NOMO-1 treated with dmso at 0.1 percent for 144 hours (cell line): Measurements from ENCODE around the gene HSPA8.
"Not testable (repeated sequence)": the region's sequence is repeated elsewhere in the genome, so short reads cannot be mapped to it uniquely, and the experiment has no call there.

ENCODE experiments used
- DNase-seq: peaks from one replicate; lab custom pipeline; 2025; ENCODE audit not compliant: unreplicated experiment; lab: John Stamatoyannopoulos, UW

Gene HSPA8

DNA sequence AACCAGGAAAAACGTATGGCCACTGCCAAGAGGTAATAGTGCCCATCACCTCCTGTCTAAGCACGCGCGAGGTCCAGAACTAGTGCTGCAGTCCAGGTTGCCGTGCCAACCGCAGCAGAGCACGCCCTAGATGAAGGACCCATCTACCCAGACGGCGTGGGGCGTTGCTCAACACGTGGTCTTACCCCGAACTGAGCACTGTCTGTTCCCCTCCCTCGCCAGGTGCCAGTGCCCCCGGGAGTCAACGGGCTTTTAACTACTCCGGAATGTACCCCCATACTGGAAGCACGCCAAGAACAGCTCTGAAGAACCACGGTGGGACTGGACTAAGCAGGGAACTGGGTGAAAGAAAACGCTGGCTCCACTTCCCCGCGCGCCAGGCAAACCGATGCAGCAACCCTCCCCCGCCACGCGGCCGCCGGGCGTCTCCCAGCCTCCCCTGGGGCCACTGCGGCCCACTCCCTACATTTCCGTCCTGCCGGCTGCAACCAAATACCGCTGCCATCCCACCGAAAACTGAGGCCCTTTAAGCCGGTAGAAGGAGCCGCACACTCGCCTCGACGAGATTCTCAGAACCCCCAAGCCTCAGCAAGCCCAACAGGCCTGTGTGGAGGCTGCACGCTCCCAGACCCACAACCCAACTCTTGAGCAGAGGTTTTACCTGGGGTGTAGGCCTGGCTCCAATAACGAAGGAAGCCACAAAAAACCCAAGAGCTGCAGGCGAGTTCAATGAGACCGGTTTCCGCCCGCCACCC lies at the start of gene HSPA8:
TSS of gene HSPA8 (minus strand) at position 734 of the 755 bp plus-strand sequence. CDS start 812 bp downstream, outside the sequence.
- DNase-seq = peak; percentile 30

DNA sequence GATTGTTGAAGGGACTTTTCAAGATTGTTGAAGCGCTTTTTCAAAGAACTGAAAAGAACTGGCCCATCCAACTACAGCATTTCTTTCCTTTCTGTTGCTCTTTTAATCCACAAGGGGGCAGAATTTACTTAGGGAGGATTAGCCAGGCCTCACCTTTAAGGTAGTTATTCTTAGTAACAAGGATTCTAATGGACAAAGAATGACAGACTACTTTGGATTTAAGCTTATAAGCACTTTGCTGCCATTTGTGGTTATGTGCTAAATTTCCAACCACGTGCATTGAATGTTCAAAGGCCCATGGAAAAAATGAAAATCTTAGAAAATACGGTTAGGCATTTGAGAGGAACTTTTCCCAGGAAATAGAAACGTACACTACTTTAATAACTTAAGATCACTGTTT lies 49.5 kb upstream of the HSPA8 start:
- DNase-seq = no peak

DNA sequence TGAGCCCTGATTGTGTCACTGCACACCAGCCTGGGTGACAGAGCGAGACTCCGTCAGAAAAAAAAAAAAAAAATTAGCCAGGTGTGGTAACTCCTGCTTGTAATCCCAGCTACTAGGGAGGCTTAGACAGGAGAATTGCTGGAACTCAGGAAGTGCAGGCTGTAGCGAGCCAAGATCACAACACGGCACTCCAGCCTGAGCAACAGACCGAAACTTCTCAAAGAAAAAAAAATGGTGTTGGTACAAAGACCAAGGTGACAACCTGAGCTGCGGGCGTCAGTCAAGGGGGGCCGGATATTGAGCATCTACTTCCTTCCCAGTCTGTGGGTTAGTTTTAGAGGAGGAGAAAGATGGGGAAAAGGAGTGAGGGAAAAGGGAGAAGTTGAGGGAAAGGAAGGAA lies 48.5 kb upstream of the HSPA8 start:
- DNase-seq = no peak

DNA sequence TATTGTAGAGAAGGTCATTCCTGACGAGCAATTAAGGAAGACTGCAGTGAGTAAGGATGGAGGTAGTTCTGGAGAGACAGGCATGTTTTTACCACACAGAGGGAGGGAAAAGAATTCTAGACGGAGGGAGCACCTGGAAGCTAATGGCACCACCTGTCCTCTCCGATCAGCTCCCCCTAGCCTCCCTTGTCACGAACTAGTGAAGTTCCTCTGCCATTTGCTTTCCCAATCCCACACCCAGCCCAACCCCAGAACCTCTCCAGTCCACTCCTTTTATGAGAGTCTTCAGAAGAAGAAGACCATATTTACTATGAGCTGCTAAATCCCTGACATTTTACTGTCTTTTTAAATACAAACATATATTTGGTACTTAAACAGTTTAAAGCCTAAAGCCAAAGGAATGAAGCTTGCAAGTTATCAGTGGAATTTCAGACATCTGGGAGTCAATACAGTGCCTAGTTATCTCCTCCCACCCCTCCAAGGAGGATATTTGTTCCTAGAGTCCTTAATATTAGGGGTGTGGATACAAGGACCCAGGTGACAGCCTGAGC lies 46.1 kb upstream of the HSPA8 start:
- DNase-seq = no peak

DNA sequence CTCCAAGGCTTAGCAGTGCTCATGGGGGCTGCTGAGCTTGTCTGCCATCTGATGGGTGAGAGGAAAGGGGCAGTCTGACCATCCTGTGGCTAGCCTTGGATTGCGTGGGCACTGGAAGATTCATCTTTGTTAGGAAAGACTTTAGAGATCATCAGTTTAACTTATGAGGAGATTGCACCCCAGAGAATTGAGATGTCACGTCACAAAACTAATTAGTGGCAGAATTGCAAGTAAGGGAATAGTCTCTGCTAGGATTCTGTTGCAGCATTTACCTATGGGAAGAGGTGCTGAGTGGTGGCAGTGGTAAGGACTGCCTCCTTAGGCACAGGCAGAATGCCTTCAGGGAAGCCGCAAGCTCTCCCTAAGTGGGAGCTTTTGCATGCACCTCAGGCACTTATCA lies 42.8 kb upstream of the HSPA8 start:
- DNase-seq = no peak

DNA sequence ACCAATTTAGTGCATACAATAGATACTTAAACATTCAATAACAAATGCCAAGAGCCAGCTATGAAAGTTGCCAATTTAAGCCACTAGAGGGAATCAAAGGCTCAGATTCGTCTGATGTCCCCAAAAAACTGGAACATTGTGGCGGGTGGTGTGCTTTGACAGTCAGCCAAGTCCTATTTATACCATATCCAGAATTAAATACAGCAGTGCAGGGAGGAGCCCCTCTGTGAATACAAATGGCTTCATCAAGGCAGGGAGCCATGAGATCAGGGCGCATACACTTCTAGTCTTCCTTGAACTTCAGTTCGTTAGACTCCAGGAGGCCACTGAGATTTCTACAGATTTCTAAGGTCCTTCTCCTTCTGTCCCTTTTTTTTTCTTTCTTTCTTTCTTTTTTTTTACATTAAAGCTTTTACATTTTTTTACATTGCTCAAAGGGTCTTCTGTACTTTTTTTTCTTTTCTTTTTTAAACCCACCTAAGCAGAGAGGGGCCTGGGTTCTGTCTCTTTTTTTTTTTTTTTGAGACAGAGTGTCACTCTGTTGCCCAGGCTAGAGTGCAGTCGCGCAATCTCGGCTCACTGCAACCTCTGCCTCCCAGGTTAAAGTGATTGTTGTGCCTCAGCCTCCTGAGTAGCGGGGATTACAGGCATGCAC lies 41.5 kb upstream of the HSPA8 start:
- peak; percentile 29 for DNase-seq

DNA sequence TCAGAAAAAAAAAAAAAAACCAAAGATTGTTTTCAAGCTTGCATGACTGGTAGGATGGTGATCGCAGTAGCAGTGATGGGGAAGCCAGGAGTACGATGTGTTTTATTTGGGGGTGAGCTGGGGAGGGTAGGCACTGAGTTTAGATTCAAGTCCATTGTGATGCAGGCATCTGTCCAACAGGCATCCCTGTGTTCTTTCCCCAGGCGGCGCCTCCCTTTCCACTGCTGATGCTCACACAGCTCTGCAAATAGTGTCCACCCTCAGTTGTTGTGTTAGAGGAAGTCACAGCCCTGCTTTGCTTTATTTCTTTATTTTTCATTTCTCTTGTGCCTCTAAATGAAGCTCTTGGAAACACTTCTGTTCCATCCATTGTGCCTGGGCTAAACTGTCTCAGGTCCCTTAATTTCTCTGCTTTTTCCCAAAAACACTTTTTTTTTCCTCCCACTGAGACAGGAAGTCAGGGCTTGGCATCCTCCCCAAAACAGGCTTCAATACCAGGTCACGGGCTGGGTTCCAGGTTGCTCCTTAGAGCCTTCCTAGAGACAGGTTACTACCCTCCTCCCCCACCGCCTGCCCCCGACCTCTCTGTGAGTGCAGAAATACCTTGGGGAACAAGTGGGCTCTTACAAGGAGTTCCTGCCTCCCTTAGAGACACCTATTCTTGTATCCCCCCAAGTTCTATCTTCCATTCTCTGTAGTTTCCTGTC lies 38.6 kb upstream of the HSPA8 start:
- no peak for DNase-seq

DNA sequence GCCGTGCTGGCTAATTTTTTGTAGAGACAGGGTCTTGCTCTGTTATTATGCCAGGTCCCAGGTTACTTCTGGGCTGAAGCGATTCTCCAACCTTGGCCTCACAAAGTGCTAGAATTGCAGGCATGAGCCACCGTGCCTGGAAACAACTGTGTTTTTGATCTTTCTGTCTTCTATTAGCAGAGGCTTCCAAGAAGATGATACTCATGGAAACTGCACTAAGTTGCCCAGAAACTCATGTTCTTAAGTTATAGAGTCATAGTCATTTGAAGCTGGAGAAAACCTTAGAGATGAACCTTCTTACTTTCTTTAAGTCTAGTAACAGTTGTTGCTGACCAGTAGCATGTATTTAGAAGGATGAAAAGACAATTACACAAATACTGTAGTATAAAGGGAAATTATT lies 37.1 kb upstream of the HSPA8 start:
- no peak for DNase-seq

DNA sequence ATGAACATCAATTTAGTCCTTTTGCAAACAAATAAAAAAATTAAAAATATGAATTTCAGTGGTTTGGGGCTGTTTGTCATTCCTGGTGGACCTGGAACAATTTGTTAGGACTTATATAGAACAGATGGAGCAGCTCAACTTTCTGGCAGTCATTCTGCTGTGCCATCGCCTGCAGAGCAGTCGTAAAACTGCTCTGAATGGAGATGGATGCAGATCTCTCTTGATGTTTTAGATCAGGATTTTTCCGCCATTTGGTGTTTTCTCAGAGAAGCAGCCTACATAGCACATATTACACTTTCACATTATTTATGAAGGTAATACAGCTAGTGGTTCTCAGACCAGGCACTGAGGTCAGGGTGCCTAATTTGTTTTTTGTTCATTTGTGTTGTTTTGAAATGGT lies 31.8 kb upstream of the HSPA8 start:
- DNase-seq = no peak

DNA sequence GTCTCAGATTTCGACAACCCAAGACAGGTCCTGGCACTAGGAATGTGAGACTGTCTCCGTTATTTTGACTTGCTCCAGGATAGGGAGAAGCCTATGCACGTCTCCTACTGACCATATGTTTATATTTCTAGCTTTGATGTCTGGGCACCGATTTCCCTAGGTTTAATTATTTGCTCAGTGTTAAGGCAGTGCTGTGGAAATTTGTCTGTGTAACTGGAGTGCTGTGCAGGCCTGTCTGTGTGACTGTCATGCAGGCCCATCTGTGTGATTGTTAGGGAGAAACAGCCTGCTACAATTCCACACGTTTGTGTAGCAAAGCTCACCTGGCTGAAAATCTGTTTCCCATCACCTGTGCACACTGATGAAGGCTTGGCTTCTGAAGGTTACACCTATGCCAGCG lies 29.6 kb upstream of the HSPA8 start:
- no peak for DNase-seq

DNA sequence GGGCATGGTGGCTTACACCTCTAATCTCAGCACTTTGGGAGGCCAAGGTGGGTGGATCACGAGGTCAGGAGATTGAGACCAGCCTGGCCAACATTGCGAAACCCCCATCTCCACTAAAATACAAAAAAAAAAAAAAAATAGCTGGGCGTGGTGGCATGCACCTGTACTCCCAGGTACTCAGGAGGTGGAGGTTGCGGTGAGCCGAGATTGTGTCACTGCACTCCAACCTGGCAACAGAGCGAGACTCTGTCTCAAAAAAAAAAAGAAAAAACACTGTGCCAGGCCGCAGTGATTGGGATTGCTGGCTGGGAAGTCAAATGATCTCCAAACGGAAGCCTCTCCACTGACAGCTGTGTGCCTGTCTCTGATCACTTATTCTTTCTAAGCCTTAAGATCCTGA lies 28.2 kb upstream of the HSPA8 start:
- not testable (repeated sequence) for DNase-seq

DNA sequence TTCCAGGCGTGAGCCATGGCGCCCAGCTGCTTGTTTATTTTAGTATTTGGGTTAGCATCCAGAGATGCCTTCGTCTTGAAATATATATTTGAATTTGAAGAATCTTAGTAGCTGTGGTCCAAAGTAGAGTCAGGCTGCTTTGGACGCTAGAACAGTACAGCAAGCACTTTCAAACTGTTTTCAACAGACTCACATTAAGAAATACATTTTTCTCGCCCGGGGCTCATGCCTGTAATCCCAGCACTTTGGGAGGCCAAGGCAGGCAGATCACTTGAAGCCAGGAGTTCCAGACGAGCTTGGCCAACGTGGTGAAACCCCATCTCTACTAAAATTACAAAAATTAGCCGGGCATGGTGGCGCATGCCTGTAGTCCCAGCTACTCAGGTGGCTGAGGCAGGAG lies 27.0 kb upstream of the HSPA8 start:
- not testable (repeated sequence) for DNase-seq

DNA sequence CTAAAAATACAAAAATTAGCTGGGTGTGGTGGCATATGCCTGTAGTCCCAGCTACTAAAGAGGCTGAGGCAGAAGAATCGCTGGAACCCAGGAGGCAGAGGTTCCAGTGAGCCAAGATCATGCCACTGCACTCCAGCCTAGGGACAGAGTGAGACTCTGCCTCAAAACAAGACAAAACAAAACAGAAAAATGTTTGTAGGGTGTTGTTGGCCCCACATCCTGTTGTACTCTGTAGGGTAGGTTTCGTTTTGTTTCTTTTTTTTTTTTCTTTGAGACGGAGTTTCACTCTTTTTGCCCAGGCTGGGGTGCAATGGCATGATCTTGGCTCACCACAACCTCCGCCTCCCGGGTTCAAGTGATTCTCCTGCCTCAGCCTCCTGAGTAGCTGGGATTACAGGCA lies 25.7 kb upstream of the HSPA8 start:
- not testable (repeated sequence) for DNase-seq

DNA sequence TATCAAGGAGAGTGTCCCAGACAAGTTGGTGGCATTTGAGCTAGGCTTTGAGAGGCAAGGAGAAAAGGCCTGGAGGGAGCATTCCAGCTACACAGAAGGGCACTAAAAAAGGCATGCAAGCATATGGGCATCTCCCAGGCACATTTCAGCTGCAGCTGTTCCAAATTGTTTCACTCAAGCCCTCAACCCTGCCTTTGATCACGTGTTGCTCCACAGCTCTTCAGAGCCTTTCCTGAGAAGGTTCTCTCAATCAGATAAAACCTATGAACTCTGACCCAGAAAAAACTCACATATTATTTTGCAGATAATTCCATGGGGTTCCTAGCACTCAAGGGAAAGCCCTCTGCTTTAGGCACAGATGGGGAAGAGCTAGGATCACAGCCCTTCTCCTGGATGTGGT lies 24.4 kb upstream of the HSPA8 start:
- no peak for DNase-seq

DNA sequence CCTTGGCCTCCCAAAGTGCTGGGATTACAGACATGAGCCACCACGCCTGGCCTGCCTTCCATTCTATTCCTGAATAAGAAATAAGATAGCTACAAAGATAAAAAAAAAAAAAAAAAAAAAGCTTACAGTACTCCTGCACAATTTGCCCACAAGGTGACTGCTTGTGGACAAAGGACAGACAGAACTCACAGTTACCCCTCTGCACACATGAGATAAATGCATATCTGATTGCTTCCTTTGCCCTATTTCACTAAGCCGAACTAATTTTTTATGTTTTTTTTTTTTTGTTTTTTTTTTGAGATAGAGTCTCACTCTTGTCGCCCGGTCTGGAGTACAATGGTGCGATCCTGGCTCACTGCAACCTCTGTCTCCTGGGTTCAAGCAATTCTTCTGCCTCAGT lies 23.6 kb upstream of the HSPA8 start:
- DNase-seq = no peak

DNA sequence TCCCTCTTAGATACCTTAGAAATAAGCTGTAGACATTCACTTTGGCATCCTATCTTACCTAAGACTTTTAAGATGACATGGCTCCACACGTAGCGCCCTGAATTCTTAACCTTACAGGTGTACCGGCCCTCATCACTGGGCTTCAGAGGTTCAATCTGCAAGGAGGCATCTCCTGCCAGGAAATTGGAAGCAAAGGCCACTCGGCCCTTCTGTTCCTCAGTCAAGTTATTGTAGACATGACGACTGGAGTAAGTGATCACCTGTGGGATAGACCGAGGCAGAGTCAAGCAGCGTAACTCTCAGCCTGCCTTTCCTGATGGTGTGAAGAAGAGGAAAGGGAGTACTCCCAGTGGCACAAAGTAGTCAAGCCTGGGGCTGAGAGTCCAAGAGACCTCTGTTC lies 22.5 kb upstream of the HSPA8 start:
- DNase-seq = no peak

DNA sequence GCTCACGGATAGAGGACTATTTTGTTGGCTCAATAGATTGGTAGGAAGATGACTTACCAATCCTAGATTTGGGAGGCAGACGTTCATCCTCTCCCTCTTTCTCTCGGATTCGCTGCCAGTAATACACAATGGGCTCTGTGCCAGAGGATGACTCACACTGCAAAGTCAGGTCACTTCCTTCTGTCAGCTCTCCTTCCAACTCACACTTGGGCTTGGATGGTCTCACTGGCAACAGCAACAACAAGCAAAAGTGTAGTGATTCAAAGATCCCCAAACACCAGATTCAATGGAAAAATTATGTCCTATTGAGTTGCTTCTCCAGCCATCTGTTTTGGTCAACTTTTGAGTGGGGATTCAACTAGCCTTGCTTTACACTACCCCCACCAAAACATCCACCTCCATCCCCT lies 21.7 kb upstream of the HSPA8 start:
- peak; percentile 11 for DNase-seq

DNA sequence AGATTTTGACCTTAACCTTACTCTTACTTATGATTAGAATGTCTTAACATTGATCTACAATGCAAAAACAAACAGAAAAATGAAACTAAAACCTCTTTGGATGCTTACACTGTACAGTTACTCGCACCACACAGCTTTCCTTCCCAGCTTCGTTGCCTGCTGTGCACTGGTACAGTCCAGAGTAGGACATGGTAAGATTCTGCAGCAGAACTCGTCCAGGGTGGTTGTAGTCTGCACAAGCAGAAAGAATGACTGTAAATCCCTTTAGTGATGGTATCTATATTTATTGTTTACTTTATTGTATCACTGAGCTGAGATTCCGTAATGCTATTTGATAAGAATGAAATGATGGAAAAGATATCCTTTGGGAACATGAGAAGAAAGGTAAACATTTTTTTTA lies 21.0 kb upstream of the HSPA8 start:
- no peak for DNase-seq

DNA sequence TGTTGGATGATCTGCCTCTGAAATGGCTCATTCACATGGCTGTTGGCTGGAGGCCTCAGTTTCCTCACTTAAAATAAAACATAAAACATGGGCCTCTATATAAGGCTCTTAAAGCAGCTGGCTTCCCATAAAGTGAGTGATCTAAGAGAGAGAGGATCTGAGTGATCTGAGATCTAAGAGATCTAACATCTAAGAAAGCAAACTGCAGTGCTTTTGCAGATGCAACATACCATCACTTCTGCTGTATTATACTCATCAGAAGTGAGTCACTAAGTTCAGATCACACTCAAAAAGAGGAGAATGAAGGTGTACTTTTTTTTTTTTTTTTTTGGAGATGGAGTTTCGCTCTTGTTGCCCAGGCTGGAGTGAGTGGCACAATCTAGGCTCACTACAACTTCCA lies 18.1 kb upstream of the HSPA8 start:
- no peak for DNase-seq

DNA sequence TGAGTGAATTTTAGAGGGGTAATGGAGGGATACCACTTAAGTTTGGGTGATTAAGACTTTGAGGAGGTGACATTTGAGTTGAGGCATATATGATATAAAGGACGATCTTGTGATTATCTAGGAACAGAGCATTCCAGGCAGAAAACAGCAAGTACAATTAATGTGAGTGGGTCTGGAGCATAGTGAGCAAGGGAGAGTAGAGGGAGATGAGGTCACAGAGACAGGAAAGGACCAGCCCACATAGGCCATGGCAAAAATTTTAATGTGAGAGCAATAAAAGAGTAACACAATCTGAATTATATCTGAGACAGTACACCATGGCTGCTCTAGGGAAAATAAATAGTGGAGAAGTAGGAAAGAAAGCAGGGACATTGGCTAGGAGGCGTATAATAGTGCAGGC lies 14.5 kb upstream of the HSPA8 start:
- DNase-seq = no peak

DNA sequence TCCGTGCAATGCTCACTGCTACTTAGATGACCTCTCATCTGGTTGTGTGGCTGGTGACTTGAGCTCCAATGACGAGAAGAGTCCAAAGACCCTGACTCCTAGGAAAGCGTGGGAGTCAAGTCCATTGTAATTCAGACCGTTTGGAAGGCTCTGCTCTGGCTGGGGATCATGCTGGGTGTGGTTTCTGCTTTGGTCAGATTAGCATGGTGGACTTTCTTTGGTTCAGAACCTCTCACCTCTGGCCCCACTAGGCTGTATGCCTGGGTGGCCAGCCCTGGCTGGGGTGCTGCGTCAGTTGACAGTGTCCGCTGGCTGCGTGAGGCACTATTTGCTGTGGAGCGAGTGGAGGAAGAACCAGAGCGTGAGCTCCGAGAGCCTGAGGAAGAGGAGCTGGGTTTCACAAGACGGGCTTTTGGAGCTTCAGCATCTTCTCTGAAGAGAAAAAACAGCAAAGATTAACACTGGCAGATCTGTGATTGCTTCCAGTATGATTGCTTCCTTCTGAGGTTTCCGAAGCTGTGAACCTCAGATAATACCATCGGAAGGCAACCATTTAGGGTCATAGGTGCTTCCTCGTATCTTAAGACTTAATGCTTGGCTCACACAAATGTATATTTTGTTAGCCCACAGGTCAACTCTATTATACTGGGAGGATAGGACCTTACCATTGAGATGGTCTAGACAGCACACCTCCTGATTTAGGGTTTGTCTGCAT lies 11.6 kb upstream of the HSPA8 start:
- no peak for DNase-seq
